C4-2B (cell line): ENCODE results near the gene PDP2.

Experiments used
- ZFX ChIP-seq: fragments of 450-650 bp; IDR thresholded peaks from 2 replicates; pipeline ENCODE4 v1.6.1; 2017
- TF ChIP-seq, protein P1 (sequence below): fragments of 450-650 bp; conservative IDR thresholded peaks from 2 replicates; pipeline ENCODE4 v1.5.1; 2017; ENCODE audit warnings: mild to moderate bottlenecking

GRCh38 chr16:66930189-66930588 is 49.9 kb downstream of the PDP2 start:
- TF ChIP-seq, protein P1, sequence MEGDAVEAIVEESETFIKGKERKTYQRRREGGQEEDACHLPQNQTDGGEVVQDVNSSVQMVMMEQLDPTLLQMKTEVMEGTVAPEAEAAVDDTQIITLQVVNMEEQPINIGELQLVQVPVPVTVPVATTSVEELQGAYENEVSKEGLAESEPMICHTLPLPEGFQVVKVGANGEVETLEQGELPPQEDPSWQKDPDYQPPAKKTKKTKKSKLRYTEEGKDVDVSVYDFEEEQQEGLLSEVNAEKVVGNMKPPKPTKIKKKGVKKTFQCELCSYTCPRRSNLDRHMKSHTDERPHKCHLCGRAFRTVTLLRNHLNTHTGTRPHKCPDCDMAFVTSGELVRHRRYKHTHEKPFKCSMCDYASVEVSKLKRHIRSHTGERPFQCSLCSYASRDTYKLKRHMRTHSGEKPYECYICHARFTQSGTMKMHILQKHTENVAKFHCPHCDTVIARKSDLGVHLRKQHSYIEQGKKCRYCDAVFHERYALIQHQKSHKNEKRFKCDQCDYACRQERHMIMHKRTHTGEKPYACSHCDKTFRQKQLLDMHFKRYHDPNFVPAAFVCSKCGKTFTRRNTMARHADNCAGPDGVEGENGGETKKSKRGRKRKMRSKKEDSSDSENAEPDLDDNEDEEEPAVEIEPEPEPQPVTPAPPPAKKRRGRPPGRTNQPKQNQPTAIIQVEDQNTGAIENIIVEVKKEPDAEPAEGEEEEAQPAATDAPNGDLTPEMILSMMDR, result no peak
- TF ChIP-seq ZFX, result no peak
